ENCODE measurements around the gene EPHA6.

The EPHA6 gene

DNA sequence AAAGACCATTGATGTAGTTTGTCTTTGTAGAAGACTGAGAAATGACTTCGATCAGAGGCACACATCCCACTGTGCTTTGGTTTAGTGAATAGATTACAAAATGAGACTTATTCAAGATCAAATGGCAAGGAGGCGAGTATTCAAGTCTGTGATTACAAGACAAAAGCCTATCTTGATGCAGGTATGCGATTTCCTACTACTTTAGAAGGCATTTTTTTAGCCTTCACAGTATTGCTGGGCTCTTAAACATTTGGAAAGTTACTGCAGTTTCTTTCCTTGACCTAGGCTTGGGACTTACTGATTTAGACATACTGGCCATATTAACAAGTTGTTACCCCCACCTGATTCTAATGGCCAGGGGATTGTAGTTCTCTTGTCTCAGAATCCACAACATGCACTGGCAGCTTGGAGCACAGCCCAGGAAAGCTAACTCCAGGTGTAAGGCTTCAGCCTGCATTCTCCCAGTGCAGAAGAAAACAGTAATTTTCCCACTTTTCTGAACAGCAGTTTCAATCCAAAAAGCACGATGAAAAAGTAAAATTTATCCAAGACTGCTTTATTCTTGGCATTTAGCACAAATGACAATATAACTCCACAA is 311.6 kb downstream of the EPHA6 start:
- Histone ChIP-seq H3K27ac (ENCODE audit: low read depth in 2 of 2, low read length in 2 of 2) (no peak overlapping the region), H3K27me3 (ENCODE audit: control insufficient read depth in 2 of 2, insufficient read depth in 2 of 2, low read length in 2 of 2) (no peaks in the 10 kb centered on the region), H3K9me3 (ENCODE audit: control insufficient read depth in 2 of 2, low read length in 2 of 2) (no peaks in the 10 kb centered on the region), H3K4me3 (ENCODE audit: low read length in 2 of 2) (no peak overlapping the region), H3K9ac (ENCODE audit: low read depth in 1 of 2, low read length in 2 of 2) (no peak overlapping the region), H3K4me1 (ENCODE audit: control insufficient read depth in 2 of 2, insufficient read depth in 2 of 2, low read length in 2 of 2) (no peaks in the 10 kb centered on the region), H3K36me3 (ENCODE audit: control insufficient read depth in 2 of 2, insufficient read depth in 2 of 2, low read length in 2 of 2) (no peaks in the 10 kb centered on the region)

GRCh38 chr3:97131476-97131875 is 317.1 kb downstream of the EPHA6 start:
- Histone ChIP-seq H3K9ac (ENCODE audit: low read depth in 1 of 2, low read length in 2 of 2) (no peak overlapping the region), H3K27me3 (ENCODE audit: control insufficient read depth in 2 of 2, insufficient read depth in 2 of 2, low read length in 2 of 2) (no peaks in the 10 kb centered on the region), H3K9me3 (ENCODE audit: control insufficient read depth in 2 of 2, low read length in 2 of 2) (no peaks in the 10 kb centered on the region), H3K4me1 (ENCODE audit: control insufficient read depth in 2 of 2, insufficient read depth in 2 of 2, low read length in 2 of 2) (no peaks in the 10 kb centered on the region), H3K27ac (ENCODE audit: low read depth in 2 of 2, low read length in 2 of 2) (no peak overlapping the region), H3K4me3 (ENCODE audit: low read length in 2 of 2) (no peak overlapping the region), H3K36me3 (ENCODE audit: control insufficient read depth in 2 of 2, insufficient read depth in 2 of 2, low read length in 2 of 2) (no peaks in the 10 kb centered on the region)

DNA sequence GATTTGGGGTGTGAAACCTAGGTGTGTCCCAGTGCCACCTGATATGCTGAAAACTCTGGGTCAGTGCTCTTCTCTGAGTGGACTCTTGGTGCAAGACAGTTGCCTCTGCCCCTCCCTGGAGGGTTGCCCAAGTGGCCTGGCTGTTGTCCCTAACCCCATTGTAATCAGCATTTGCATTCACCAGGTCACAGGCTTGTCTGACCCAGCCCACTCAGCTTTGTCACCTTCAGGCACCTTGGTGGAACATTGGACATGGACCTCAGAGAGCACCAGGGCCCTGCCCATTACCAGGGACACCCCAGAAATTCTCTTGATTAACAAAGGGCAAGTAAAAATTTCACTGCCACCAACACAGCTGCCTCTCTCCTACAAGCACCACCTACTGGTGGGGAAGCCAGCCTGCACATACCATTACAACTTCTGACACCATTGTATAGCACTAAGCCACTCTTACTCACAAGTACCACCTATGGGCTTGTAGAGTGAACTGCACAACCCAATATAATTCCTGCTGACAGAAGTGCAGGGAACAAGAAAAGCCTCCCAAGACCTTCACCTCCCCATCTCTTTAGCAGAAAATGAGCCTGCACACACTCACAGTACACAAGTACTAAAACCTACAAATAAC is 324.6 kb downstream of the EPHA6 start:
- no peaks in the 10 kb centered on the region for H3K36me3 ChIP-seq (ENCODE audit: control insufficient read depth in 2 of 2, insufficient read depth in 2 of 2, low read length in 2 of 2)
- no peak overlapping the region for H3K27ac ChIP-seq (ENCODE audit: low read depth in 2 of 2, low read length in 2 of 2)
- H3K4me1 ChIP-seq (ENCODE audit: control insufficient read depth in 2 of 2, insufficient read depth in 2 of 2, low read length in 2 of 2) = no peaks in the 10 kb centered on the region
- no peak overlapping the region for H3K9ac ChIP-seq (ENCODE audit: low read depth in 1 of 2, low read length in 2 of 2)
- H3K4me3 ChIP-seq (ENCODE audit: low read length in 2 of 2) = no peak overlapping the region
- no peaks in the 10 kb centered on the region for H3K9me3 ChIP-seq (ENCODE audit: control insufficient read depth in 2 of 2, low read length in 2 of 2)
- no peaks in the 10 kb centered on the region for H3K27me3 ChIP-seq (ENCODE audit: control insufficient read depth in 2 of 2, insufficient read depth in 2 of 2, low read length in 2 of 2)

DNA sequence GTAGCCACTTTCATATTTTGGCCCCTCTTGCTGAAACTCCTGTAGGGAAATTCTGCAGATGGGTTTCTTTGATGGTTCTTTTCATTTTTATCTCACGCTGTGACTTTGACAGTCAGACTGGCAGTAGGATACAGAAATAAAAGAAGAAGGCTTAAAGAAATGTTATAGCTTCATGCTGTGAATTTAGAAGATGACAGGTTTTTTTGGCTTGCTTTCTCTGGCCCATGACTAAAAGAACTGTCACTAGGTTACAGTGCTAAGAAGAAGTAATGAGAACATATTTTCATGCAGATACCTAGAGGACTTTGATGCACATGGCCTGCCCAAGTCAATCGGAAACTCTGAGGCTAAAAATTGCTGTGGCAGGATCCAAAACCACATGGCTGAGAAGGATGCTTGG is 334.5 kb downstream of the EPHA6 start:
- H3K36me3 ChIP-seq (ENCODE audit: control insufficient read depth in 2 of 2, insufficient read depth in 2 of 2, low read length in 2 of 2) = no peaks in the 10 kb centered on the region
- H3K9ac ChIP-seq (ENCODE audit: low read depth in 1 of 2, low read length in 2 of 2) = no peak overlapping the region
- no peaks in the 10 kb centered on the region for H3K4me1 ChIP-seq (ENCODE audit: control insufficient read depth in 2 of 2, insufficient read depth in 2 of 2, low read length in 2 of 2)
- H3K4me3 ChIP-seq (ENCODE audit: low read length in 2 of 2) = no peak overlapping the region
- H3K9me3 ChIP-seq (ENCODE audit: control insufficient read depth in 2 of 2, low read length in 2 of 2) = no peaks in the 10 kb centered on the region
- H3K27me3 ChIP-seq (ENCODE audit: control insufficient read depth in 2 of 2, insufficient read depth in 2 of 2, low read length in 2 of 2) = no peaks in the 10 kb centered on the region
- H3K27ac ChIP-seq (ENCODE audit: low read depth in 2 of 2, low read length in 2 of 2) = no peak overlapping the region

DNA sequence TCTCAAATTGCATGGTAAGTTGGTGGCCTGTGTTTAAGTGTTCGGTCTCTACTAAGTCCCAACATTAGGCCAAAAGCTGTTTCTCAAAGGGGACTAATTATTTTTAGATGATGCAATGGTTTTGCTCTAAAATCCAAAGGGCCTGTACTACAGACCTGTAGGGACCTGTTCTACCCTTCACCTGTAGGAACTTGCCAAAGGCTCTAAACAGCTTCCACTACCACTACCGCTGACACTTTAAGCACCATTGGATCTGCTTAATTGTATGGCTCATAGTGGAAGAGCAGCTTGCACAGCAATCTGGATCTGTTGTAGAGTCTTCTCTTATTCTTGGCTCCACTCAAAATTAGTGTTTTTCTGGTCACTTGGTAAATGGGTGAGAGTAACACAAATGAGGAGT is 346.8 kb downstream of the EPHA6 start:
- Histone ChIP-seq H3K27ac (ENCODE audit: low read depth in 2 of 2, low read length in 2 of 2) (no peak overlapping the region), H3K9ac (ENCODE audit: low read depth in 1 of 2, low read length in 2 of 2) (no peak overlapping the region), H3K9me3 (ENCODE audit: control insufficient read depth in 2 of 2, low read length in 2 of 2) (no peaks in the 10 kb centered on the region), H3K27me3 (ENCODE audit: control insufficient read depth in 2 of 2, insufficient read depth in 2 of 2, low read length in 2 of 2) (no peaks in the 10 kb centered on the region), H3K36me3 (ENCODE audit: control insufficient read depth in 2 of 2, insufficient read depth in 2 of 2, low read length in 2 of 2) (no peaks in the 10 kb centered on the region), H3K4me3 (ENCODE audit: low read length in 2 of 2) (no peak overlapping the region), H3K4me1 (ENCODE audit: control insufficient read depth in 2 of 2, insufficient read depth in 2 of 2, low read length in 2 of 2) (no peaks in the 10 kb centered on the region)

DNA sequence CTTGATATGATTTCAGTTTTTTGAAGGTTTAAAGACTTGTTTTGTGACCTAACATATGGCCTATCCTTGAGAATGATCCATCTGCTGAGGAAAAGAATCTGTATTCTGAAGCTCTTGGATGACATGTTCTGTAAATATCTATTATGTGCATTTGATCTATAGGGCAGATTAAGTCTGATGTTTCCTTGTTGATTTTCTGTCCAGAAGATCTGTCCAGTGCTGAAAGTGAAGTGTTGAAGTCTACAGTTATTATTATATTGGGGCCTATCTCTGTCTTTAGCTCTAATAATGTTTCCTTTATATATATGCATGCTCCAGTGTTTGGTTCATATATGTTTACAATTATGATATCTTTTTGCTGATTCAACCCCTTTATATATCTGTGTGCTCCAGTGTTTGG is 362.8 kb downstream of the EPHA6 start:
- Histone ChIP-seq H3K9ac (ENCODE audit: low read depth in 1 of 2, low read length in 2 of 2) (no peak overlapping the region), H3K36me3 (ENCODE audit: control insufficient read depth in 2 of 2, insufficient read depth in 2 of 2, low read length in 2 of 2) (no peaks in the 10 kb centered on the region), H3K4me1 (ENCODE audit: control insufficient read depth in 2 of 2, insufficient read depth in 2 of 2, low read length in 2 of 2) (no peaks in the 10 kb centered on the region), H3K27me3 (ENCODE audit: control insufficient read depth in 2 of 2, insufficient read depth in 2 of 2, low read length in 2 of 2) (no peaks in the 10 kb centered on the region), H3K27ac (ENCODE audit: low read depth in 2 of 2, low read length in 2 of 2) (no peak overlapping the region), H3K4me3 (ENCODE audit: low read length in 2 of 2) (no peak overlapping the region), H3K9me3 (ENCODE audit: control insufficient read depth in 2 of 2, low read length in 2 of 2) (no peaks in the 10 kb centered on the region)

- no peaks in the 10 kb centered on the region for H3K9me3 ChIP-seq (ENCODE audit: control insufficient read depth in 2 of 2, low read length in 2 of 2)
- no peak overlapping the region for H3K9ac ChIP-seq (ENCODE audit: low read depth in 1 of 2, low read length in 2 of 2)
- H3K27ac ChIP-seq (ENCODE audit: low read depth in 2 of 2, low read length in 2 of 2) = no peak overlapping the region
- H3K36me3 ChIP-seq (ENCODE audit: control insufficient read depth in 2 of 2, insufficient read depth in 2 of 2, low read length in 2 of 2) = no peaks in the 10 kb centered on the region
- no peak overlapping the region for H3K4me3 ChIP-seq (ENCODE audit: low read length in 2 of 2)
- no peaks in the 10 kb centered on the region for H3K4me1 ChIP-seq (ENCODE audit: control insufficient read depth in 2 of 2, insufficient read depth in 2 of 2, low read length in 2 of 2)
- no peaks in the 10 kb centered on the region for H3K27me3 ChIP-seq (ENCODE audit: control insufficient read depth in 2 of 2, insufficient read depth in 2 of 2, low read length in 2 of 2)
Measured at GRCh38 chr3:97181704-97182103, 367.3 kb downstream of the EPHA6 start.

GRCh38 chr3:97187771-97188170 is 373.4 kb downstream of the EPHA6 start:
- H3K9ac ChIP-seq (ENCODE audit: low read depth in 1 of 2, low read length in 2 of 2) = no peak overlapping the region
- H3K4me1 ChIP-seq (ENCODE audit: control insufficient read depth in 2 of 2, insufficient read depth in 2 of 2, low read length in 2 of 2) = no peaks in the 10 kb centered on the region
- H3K9me3 ChIP-seq (ENCODE audit: control insufficient read depth in 2 of 2, low read length in 2 of 2) = no peaks in the 10 kb centered on the region
- no peak overlapping the region for H3K4me3 ChIP-seq (ENCODE audit: low read length in 2 of 2)
- no peaks in the 10 kb centered on the region for H3K27me3 ChIP-seq (ENCODE audit: control insufficient read depth in 2 of 2, insufficient read depth in 2 of 2, low read length in 2 of 2)
- H3K36me3 ChIP-seq (ENCODE audit: control insufficient read depth in 2 of 2, insufficient read depth in 2 of 2, low read length in 2 of 2) = no peaks in the 10 kb centered on the region
- H3K27ac ChIP-seq (ENCODE audit: low read depth in 2 of 2, low read length in 2 of 2) = no peak overlapping the region

DNA sequence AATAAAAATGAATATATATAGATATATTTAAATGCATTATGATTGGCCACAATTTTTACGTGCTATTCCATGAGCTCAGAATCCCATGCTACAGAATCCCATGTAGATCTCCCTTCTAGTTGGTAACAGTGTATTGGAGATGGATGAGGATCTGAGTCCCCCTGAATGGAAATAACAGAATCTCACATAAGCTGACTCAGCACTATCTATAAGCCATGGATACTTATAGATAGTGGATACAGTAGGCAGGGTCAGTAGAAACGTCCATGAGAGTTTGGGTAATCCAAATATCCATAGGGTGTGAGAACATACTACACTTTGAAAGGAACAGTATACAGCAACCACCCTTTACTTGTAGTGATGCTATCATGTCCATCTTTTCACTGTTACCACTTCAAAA is 375.4 kb downstream of the EPHA6 start:
- no peaks in the 10 kb centered on the region for H3K9me3 ChIP-seq (ENCODE audit: control insufficient read depth in 2 of 2, low read length in 2 of 2)
- H3K9ac ChIP-seq (ENCODE audit: low read depth in 1 of 2, low read length in 2 of 2) = no peak overlapping the region
- H3K27me3 ChIP-seq (ENCODE audit: control insufficient read depth in 2 of 2, insufficient read depth in 2 of 2, low read length in 2 of 2) = no peaks in the 10 kb centered on the region
- no peak overlapping the region for H3K27ac ChIP-seq (ENCODE audit: low read depth in 2 of 2, low read length in 2 of 2)
- no peak overlapping the region for H3K4me3 ChIP-seq (ENCODE audit: low read length in 2 of 2)
- H3K36me3 ChIP-seq (ENCODE audit: control insufficient read depth in 2 of 2, insufficient read depth in 2 of 2, low read length in 2 of 2) = no peaks in the 10 kb centered on the region
- no peaks in the 10 kb centered on the region for H3K4me1 ChIP-seq (ENCODE audit: control insufficient read depth in 2 of 2, insufficient read depth in 2 of 2, low read length in 2 of 2)

DNA sequence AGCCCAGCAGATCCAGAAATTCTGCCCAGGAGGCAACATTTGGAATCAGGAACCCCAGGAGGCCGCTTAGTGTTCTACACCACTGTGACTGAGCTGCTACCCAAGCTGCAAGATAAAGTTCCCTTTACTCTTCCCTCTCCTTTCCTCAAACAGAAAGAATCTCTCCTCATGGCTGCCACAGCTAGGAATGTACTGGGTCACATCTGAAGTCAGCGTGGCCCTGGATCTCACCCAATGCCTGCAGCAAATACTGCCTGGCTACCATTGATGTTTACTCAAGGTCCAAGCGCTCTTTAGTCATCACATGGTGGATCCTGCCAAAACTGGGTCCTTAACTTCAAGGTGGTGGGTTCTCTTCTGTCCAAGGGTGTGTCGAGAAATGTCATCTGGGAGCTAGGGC is 382.7 kb downstream of the EPHA6 start:
- Histone ChIP-seq H3K9ac (ENCODE audit: low read depth in 1 of 2, low read length in 2 of 2) (no peak overlapping the region), H3K27me3 (ENCODE audit: control insufficient read depth in 2 of 2, insufficient read depth in 2 of 2, low read length in 2 of 2) (no peaks in the 10 kb centered on the region), H3K27ac (ENCODE audit: low read depth in 2 of 2, low read length in 2 of 2) (no peak overlapping the region), H3K36me3 (ENCODE audit: control insufficient read depth in 2 of 2, insufficient read depth in 2 of 2, low read length in 2 of 2) (no peaks in the 10 kb centered on the region), H3K4me1 (ENCODE audit: control insufficient read depth in 2 of 2, insufficient read depth in 2 of 2, low read length in 2 of 2) (no peaks in the 10 kb centered on the region), H3K4me3 (ENCODE audit: low read length in 2 of 2) (no peak overlapping the region), H3K9me3 (ENCODE audit: control insufficient read depth in 2 of 2, low read length in 2 of 2) (no peaks in the 10 kb centered on the region)
